ENCODE data around the gene ITPR1. TPM values are rescaled to one million over a fixed set of nuclear protein-coding genes. Genes with fewer than 3 reads are reported as not detected.

ITPR1 gene
- total RNA-seq, 2 experiments from 2014 or later: 84.4 to 104 TPM

DNA sequence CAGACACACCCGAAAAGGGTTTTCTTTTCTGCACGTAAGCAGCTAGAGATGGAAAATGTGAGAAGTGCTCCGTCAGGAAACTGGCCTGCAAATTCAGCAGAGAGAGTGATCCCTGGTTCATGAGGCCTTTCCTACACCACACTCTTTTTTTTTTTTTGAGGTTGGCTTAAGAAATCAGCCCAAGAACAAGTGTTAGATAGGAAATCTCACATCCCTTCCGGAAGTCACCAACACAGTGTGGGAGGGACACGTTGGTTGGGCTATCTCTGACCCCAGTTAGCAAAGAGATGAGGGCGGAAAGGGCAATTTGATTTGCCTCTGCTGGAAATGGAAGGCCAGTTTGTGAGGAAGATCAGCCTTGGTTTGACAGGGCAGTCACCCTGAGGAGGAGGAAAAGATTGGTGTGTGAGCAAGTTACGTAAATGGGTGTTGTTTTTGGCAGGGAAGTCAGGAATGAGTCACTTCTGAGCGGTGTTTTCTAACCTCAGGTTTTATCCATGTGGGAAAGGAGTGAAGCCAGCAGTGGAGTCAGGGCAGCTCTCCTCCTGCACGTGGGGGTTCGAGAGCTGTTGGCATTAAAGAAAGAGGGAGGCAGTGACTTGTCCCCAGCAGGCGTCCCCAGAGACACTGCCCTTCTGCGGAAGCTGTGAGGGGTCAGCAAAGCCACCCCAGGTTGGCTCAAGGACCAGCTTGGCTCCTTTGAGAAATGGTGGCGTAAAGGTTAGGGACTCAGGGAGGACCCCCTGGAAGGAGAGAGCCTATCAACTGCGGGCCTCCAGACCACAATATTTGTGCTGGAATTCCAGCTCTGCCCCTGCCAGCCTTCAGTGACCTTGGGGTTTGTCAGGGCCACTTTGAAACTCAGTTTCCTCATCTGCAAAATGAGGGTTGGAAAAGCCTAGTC lies 248.5 kb downstream of the ITPR1 start:
- H3K9me2 ChIP-seq (ENCODE audit: insufficient read depth, low read length): no peaks in the 10 kb centered on the region
- no peaks in the 10 kb centered on the region for H3K9me3 ChIP-seq (ENCODE audit: low read length)
- intact Hi-C loops (cut with micrococcal nuclease; ENCODE audit: unreplicated experiment): no loop called here
- H2AFZ ChIP-seq (ENCODE audit: low read length): no peak overlapping the region
- no TSS peak for BruUV-seq (replicated peaks)
- no peak overlapping the region for H3K4me3 ChIP-seq (ENCODE audit: low read depth, low read length, poor library complexity, severe bottlenecking)
- DNase-seq (ENCODE audit: low spot score): no peak
- peaks cover 26% of the 10 kb centered on the region; the same call in 1 of the 2 replicates for H3K36me3 ChIP-seq (ENCODE audit: insufficient read depth, low read length)
- no peaks in the 10 kb centered on the region for H3K4me1 ChIP-seq (ENCODE audit: insufficient read depth, low read length, poor library complexity, severe bottlenecking)
- POLR2A ChIA-PET: no interaction called here
- H3K27ac ChIP-seq (ENCODE audit: low read depth, low read length, poor library complexity, severe bottlenecking): no peak overlapping the region
- no peaks in the 10 kb centered on the region for H4K20me1 ChIP-seq (ENCODE audit: insufficient read depth, low read length)
- no peak for TF ChIP-seq EZH2phosphoT487 (IDR thresholded peaks at IDR 0.05; ENCODE audit: borderline replicate concordance, low read depth, low read length)
- TF ChIP-seq, protein P1, sequence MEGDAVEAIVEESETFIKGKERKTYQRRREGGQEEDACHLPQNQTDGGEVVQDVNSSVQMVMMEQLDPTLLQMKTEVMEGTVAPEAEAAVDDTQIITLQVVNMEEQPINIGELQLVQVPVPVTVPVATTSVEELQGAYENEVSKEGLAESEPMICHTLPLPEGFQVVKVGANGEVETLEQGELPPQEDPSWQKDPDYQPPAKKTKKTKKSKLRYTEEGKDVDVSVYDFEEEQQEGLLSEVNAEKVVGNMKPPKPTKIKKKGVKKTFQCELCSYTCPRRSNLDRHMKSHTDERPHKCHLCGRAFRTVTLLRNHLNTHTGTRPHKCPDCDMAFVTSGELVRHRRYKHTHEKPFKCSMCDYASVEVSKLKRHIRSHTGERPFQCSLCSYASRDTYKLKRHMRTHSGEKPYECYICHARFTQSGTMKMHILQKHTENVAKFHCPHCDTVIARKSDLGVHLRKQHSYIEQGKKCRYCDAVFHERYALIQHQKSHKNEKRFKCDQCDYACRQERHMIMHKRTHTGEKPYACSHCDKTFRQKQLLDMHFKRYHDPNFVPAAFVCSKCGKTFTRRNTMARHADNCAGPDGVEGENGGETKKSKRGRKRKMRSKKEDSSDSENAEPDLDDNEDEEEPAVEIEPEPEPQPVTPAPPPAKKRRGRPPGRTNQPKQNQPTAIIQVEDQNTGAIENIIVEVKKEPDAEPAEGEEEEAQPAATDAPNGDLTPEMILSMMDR (conservative IDR thresholded peaks at IDR 0.05; ENCODE audit: low read length): no peak
- H3K79me2 ChIP-seq (ENCODE audit: insufficient read depth, low read depth, low read length): no peaks in the 10 kb centered on the region
- no peak overlapping the region for H3K4me2 ChIP-seq (ENCODE audit: low read length)
- CTCF ChIA-PET (ENCODE audit: unreplicated experiment): no interaction called here

DNA sequence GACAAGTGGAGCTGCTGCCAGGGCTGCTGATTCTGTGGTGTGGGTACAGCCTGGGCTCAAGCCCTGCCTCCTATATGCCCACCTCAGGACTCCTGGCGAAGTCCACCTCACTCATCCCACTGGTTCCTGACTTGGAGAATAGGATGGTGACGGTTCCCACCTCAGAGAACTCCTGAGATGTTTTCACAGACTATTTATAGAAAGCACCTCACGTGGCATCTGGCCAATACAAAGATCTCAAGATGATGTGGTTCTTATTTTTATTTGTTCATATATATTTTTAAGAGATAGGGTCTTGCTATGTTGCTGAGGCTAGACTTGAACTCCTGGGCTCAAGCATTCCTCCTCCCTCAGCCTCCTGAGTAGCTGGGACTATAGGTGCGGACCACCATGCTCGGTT lies 249.2 kb downstream of the ITPR1 start:
- Histone ChIP-seq H3K36me3 (ENCODE audit: insufficient read depth, low read length) (peaks cover 19% of the 10 kb centered on the region; the same call in 1 of the 2 replicates), H3K4me3 (ENCODE audit: low read depth, low read length, poor library complexity, severe bottlenecking) (no peak overlapping the region), H3K27ac (ENCODE audit: low read depth, low read length, poor library complexity, severe bottlenecking) (no peak overlapping the region), H3K9me2 (ENCODE audit: insufficient read depth, low read length) (no peaks in the 10 kb centered on the region), H4K20me1 (ENCODE audit: insufficient read depth, low read length) (no peaks in the 10 kb centered on the region), H3K79me2 (ENCODE audit: insufficient read depth, low read depth, low read length) (no peaks in the 10 kb centered on the region), H3K9me3 (ENCODE audit: low read length) (no peaks in the 10 kb centered on the region), H2AFZ (ENCODE audit: low read length) (no peak overlapping the region), H3K4me2 (ENCODE audit: low read length) (no peak overlapping the region), H3K4me1 (ENCODE audit: insufficient read depth, low read length, poor library complexity, severe bottlenecking) (no peaks in the 10 kb centered on the region)
- POLR2A ChIA-PET: no interaction called here
- TF ChIP-seq EZH2phosphoT487 (IDR thresholded peaks at IDR 0.05; ENCODE audit: borderline replicate concordance, low read depth, low read length): no peak
- TF ChIP-seq, protein P1 (conservative IDR thresholded peaks at IDR 0.05; ENCODE audit: low read length): no peak
- no peak for DNase-seq (ENCODE audit: low spot score)
- intact Hi-C loops (cut with micrococcal nuclease; ENCODE audit: unreplicated experiment): no loop called here
- no TSS peak for BruUV-seq (replicated peaks)
- CTCF ChIA-PET (ENCODE audit: unreplicated experiment): no interaction called here

DNA sequence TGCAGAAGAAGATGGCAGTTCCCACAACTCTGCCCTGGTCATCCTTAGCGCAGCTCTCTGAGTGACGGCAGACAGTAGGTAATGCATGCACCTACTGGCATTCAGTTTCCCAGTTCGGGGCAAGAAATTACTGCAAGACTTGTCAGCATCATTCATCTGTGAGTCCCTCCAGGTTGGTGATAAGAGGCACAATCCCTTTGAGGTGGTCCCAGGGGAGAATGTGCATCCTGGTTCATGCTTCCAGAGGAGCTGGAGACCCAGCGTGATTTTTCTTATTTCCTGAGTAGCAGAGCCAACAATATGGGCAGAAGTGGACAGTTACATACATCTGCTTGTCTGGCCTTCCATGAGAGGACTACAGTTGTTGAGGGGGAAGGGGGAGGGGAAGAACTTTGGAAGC lies 250.2 kb downstream of the ITPR1 start:
- H3K9me2 ChIP-seq (ENCODE audit: insufficient read depth, low read length): no peaks in the 10 kb centered on the region
- no TSS peak for BruUV-seq (replicated peaks)
- no peak overlapping the region for H3K4me3 ChIP-seq (ENCODE audit: low read depth, low read length, poor library complexity, severe bottlenecking)

More for the DNA sequence above, 250.2 kb downstream of the ITPR1 start:
- Histone ChIP-seq H3K79me2 (ENCODE audit: insufficient read depth, low read depth, low read length) (no peaks in the 10 kb centered on the region), H3K27ac (ENCODE audit: low read depth, low read length, poor library complexity, severe bottlenecking) (no peak overlapping the region), H3K9me3 (ENCODE audit: low read length) (no peaks in the 10 kb centered on the region), H3K36me3 (ENCODE audit: insufficient read depth, low read length) (peaks cover 12% of the 10 kb centered on the region; the same call in 1 of the 2 replicates), H4K20me1 (ENCODE audit: insufficient read depth, low read length) (no peaks in the 10 kb centered on the region), H3K4me1 (ENCODE audit: insufficient read depth, low read length, poor library complexity, severe bottlenecking) (no peaks in the 10 kb centered on the region), H2AFZ (ENCODE audit: low read length) (no peak overlapping the region), H3K4me2 (ENCODE audit: low read length) (no peak overlapping the region)
- ChIA-PET POLR2A (interaction anchor here (1.2 kb wide), 1 partner anchor 9 kb away, joined by 4 read pairs; no protein-coding TSS in a partner anchor), CTCF (ENCODE audit: unreplicated experiment) (no interaction called here)
- DNase-seq (ENCODE audit: low spot score): no peak
- TF ChIP-seq, protein P1 (conservative IDR thresholded peaks at IDR 0.05; ENCODE audit: low read length): no peak
- no peak for TF ChIP-seq EZH2phosphoT487 (IDR thresholded peaks at IDR 0.05; ENCODE audit: borderline replicate concordance, low read depth, low read length)
- intact Hi-C loops (cut with micrococcal nuclease; ENCODE audit: unreplicated experiment): no loop called here
